ENCODE measurements around the gene CNKSR2. TPM values are rescaled to one million over a fixed set of nuclear protein-coding genes. Genes with fewer than 3 reads are reported as not detected.
A peak's percentile ranks its signal among the peaks of the same experiment; 100 is the strongest.

Gene CNKSR2
- total RNA-seq, 2 donors from 2014 or later: 0.44 to 1.1 TPM

GRCh38 chrX:21574793-21575192 is 200.6 kb downstream of the CNKSR2 start:
- intact Hi-C loops (cut with DNase I): no loop called here
- no peak for DNase-seq
- ATAC-seq: no peak

GRCh38 chrX:21581479-21581878 is 207.3 kb downstream of the CNKSR2 start:
- DNase-seq: no peak
- ATAC-seq: no peak
- intact Hi-C loops (cut with DNase I): no loop called here

DNA sequence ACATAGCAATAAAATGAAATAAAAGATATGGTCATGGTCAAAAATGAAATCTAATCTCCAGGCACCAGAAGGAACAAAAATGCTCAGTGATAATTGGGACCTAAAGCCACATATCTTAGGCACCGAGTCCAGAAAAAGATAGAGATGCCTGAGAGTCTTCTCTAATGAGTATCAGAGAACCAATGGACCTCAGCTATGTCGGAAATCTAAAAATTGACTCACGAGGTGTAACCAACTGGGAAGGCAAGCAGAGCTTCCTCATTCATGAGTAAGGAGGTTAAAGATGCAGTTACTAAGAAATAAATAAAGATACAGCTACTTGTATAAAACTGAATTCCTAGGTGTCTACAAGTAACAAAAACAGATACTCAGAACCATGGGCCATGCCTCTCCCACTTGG is 211.8 kb downstream of the CNKSR2 start:
- DNase-seq (no peak), ATAC-seq (no peak)
- intact Hi-C loops (cut with DNase I): no loop called here

GRCh38 chrX:21590012-21590776 is 216.0 kb downstream of the CNKSR2 start:
- intact Hi-C loops (cut with DNase I): no loop called here
- ATAC-seq: no peak
- no peak for DNase-seq

DNA sequence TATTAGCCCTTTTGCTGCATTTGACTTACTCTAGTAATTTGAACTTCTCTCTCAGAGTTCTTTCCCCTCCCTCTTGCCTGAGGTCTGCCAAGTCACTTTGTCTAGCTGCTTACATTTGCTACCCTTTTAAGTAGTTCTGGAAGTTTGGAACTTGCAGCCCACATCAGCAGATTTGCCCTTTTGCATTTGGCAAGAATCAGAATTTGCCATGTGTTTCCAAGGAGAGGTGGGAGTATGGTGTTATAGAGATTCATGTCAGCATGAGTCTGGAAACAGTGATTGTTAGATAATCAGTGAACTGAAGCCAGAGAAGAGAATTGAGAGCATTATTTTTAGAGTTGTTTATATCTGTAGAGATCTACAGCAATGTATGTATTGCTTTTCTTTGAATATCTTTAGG is 231.8 kb downstream of the CNKSR2 start:
- intact Hi-C loops (cut with DNase I): no loop called here
- ATAC-seq (no peak), DNase-seq (no peak)

DNA sequence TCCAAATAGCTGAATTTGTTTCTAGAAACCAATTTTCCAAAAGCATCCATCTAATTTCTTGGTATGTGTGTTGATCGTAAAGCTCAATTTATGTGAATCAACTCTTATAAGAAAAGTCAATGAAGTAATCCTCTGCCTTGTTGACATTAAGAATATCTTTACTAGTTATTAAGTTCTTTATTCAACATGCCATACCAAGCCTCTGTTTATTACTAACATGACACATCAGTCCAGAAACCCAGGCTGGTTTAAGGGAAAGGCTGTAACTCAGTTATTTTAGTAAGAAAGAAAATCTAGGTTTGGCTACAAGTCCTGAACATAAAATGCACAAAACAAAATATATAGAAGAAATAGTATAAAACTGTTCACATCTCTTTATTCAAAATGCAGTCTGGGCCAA is 235.9 kb downstream of the CNKSR2 start:
- no peak for ATAC-seq
- intact Hi-C loops (cut with DNase I): no loop called here
- no peak for DNase-seq

GRCh38 chrX:21612154-21612553 is 237.9 kb downstream of the CNKSR2 start:
- ATAC-seq (no peak), DNase-seq (no peak)
- intact Hi-C loops (cut with DNase I): no loop called here

DNA sequence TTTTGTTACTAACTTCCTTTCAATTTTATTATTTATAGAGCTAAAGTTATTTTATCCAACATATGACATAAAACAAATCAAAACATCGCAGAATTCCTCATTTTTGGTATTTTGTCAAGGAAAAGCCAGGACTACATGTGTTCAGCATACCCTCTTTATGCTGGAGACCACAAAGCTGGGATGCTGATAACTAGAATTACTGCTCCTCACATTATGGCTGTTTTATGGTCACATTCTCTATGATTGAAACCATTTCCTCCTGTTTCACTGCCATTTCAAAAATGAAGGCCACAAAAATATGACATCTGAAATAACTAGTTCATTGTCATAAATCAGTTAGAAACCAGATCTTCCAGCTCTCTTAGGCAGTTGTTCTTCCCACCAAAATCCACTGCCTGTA is 242.2 kb downstream of the CNKSR2 start:
- intact Hi-C loops (cut with DNase I): no loop called here
- DNase-seq: no peak
- ATAC-seq: no peak

- no peak for ATAC-seq
- intact Hi-C loops (cut with DNase I): no loop called here
- DNase-seq: no peak
Observed at GRCh38 chrX:21620234-21620633, 246.0 kb downstream of the CNKSR2 start.

DNA sequence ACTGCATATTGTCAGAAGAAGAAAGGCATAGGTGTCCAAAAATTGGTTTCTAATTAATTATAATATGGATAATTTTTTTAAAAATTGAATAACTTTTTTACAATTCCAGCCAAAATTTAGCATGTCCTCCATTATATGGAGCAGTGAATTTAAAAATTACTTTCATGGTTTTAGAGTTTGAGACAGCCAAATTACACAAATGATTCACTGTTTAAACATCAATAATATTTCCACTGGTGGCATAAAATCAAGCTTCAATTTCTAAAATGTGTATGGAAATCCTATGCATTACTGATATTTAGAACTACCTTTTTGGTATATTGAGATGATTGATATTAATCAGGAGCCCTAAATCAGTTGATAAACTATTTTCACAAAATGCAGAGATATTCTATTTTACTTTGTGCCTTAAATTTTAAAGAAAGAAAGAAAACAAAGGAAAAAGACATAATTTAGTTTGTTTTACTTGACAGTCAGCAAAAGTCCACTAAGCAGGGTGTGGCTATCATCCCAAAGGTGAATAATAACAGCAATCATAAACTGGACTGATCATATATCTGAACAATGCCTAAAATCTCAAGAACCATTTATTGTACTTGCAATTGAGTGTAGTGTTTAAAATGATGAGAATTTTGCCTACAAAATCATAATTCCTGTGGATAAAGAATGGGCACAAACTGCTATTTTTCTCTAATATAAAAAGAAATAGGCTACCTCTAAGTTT is 249.7 kb downstream of the CNKSR2 start:
- ATAC-seq (no peak), DNase-seq (no peak)
- intact Hi-C loops (cut with DNase I): no loop called here

GRCh38 chrX:21632027-21632426 is 257.8 kb downstream of the CNKSR2 start:
- DNase-seq (no peak), ATAC-seq (no peak)
- intact Hi-C loops (cut with DNase I): no loop called here

GRCh38 chrX:21638311-21638710 is 264.1 kb downstream of the CNKSR2 start:
- intact Hi-C loops (cut with DNase I): no loop called here
- ATAC-seq: no peak
- DNase-seq: no peak

DNA sequence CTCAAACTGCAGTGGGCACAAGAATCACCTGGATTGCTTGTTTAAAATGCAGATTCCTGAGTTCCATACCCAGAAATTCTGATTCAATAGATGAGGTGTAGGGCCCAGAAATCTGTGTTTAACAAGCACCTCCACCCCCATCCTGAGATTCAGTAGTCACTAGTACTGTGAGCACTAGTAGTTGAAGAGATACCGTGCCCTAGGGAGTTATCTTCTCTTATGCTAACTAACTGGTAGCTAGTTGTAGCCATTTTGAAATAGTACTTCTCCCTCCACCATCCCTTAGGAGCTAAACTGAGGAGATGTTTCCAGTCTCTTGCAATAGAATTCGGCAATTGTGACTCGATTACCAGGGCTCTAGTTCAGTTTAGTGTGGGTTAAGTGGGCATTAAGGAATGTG is 265.6 kb downstream of the CNKSR2 start:
- ATAC-seq (no peak), DNase-seq (no peak)
- intact Hi-C loops (cut with DNase I): no loop called here

- ATAC-seq (no peak), DNase-seq (no peak)
- intact Hi-C loops (cut with DNase I): no loop called here
Observed at GRCh38 chrX:21645431-21645830, 271.2 kb downstream of the CNKSR2 start.

- intact Hi-C loops (cut with DNase I): no loop called here
- no peak for ATAC-seq
- DNase-seq: no peak
Observed at GRCh38 chrX:21645886-21646285, 271.7 kb downstream of the CNKSR2 start.

DNA sequence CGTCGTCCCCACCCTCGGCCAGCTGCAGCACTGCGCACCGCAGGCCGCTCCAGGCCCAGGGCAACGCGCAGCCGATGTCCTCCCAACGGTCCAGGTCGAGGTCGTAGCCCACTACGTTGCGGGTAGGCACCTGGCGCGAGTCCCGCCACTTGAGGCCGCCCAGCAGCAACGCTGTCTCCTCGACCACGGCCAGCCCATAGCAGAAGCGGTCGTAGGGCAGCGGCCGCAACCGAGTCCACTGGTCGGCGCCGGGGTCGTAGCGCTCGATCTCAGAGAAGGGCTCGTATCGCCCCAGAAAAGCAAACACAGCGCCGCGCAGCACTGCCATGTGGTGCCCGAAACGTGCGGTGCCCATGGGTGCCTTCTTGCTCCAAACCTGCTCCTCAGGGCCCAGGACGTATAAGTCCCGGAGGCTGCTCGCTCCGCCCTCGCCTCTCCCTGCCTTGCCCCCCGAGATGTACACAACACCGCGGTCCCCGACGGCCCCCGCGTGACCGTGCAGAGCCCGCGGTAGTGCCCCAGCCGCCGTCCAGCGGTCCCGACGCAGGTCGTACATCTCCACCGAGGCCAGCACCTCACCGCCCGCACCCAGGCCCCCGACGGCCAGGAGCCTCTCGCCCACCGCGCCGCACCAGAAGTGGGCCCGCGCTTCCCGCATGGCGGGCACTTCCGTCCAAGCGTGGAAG is 281.8 kb downstream of the CNKSR2 start:
- intact Hi-C loops (cut with DNase I): no loop called here
- no peak for DNase-seq
- peak in 1 of 2 donors; percentile 44 for ATAC-seq

DNA sequence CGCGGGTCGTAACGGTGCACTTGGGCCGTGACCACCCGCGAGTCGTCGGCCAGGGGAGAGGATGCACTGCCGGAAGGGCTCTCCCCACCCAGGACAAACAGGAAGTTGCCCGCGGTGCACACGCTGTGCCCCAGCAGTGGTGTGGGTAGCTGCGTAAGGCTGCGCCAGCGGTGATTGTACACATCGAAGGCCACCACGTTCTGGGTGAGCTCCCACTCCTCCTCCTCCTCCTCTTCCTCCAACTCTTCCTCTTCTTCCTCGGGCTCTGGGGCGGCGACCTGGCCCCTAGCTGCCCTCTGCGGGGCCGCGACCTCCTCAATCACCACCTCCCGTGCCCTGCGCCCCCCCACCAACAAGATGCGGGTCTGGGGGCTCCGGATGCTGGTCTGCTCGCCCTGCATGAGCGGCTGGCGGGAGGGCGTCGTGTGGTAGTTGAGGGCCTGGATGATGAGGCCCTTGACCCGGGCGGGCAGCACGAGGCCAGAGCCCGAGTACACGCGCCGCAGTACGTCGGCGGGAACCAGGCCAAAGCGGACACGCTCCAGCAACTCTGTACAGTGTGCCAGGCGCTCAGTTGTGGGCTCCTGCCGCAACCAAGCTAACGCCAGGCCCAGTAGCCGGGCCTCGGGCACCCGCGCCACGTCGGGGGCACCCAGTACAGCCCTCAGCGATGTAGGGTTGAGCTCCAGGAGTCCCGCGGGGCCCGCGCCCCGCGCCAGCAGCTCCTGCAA is 282.5 kb downstream of the CNKSR2 start:
- DNase-seq: no peak
- ATAC-seq: no peak

DNA sequence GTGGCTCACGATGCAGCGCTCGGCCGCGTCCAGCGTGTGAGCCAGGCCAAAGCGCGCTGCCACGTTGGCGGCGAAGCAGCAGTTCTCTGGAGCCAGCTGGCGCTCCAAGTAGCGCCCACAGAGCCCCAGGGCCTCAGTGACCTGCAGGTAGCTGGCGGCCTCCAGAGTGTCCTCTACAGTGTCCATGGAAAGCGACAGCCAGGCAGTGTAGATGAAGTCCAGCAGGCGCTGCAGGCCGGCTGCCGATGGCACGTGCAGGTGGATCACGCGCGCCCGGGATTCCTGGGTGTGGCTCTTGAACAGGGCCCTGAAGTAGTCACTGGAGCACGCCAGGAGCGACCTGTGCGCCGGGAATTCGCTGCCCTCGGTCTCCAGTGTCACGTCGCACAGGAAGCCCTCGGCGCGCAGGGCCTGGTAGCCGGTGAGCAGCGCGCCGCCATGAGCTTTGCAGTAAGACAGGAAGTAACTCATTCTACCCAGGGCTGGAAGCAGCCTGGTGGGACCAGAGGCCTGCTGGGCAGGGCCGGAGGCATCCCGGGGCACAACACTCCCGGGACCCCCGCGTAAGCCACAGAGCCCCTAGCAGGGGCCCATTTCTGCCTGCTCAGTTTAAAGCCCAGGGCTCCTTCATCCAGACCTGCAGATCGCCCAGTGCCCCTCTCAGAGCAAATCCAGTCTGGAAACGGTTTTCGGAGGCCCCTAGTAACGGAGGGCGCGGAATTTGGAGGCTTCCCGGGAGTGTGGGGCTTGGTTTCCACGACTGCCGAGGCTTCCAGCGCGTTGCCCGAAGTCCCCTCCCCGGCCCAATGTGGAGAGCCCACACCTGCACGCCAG is 283.3 kb downstream of the CNKSR2 start:
- intact Hi-C loops (cut with DNase I): no loop called here
- ATAC-seq (peak in 1 of 2 donors; percentile 7), DNase-seq (no peak)

More for the DNA sequence above, 282.5 kb downstream of the CNKSR2 start:
- intact Hi-C loops (cut with DNase I): no loop called here
